Activated T-helper 2 cell treated with anti-CD3 and anti-CD28 coated beads, Interferon-gamma antibody, Interleukin-2, Interleukin-4, amounts not matched to agents 10 μg/mL and 5 μg/mL and 100 μg/mL, durations not matched to agents 14 hours and 24 hours and 36 hours (primary cell): ENCODE results near the gene METTL4. TPM values are rescaled to one million over a fixed set of nuclear protein-coding genes. Genes with fewer than 3 reads are reported as not detected.
"Not testable (repeated sequence)": the region's sequence is repeated elsewhere in the genome, so short reads cannot be mapped to it uniquely, and the experiment has no call there.

Source experiments
- DNase-seq: peaks from one replicate; pipeline ENCODE4 v3.0.0; 2021; ENCODE audit warnings: low spot score
- H3K27ac Mint-ChIP-seq: one replicate; pipeline ENCODE4 v1.8.0; 2021; ENCODE audit warnings: mixed read lengths
- H3K27me3 Mint-ChIP-seq: one replicate; pipeline ENCODE4 v1.8.0; 2021; ENCODE audit warnings: low read depth, mixed read lengths
- H3K36me3 Mint-ChIP-seq: one replicate; pipeline ENCODE4 v1.8.0; 2021; ENCODE audit warnings: low read depth, mixed read lengths
- H3K4me1 Mint-ChIP-seq: one replicate; pipeline ENCODE4 v1.8.0; 2021; ENCODE audit warnings: low read depth, mixed read lengths
- H3K4me3 Mint-ChIP-seq: one replicate; pipeline ENCODE4 v1.8.0; 2021; ENCODE audit warnings: low read depth, mild to moderate bottlenecking, moderate library complexity, mixed read lengths
- H3K9me3 Mint-ChIP-seq: one replicate; pipeline ENCODE4 v1.8.0; 2021; ENCODE audit warnings: mixed read lengths
- intact Hi-C: fragments of 100-400 bp; cut with micrococcal nuclease; formaldehyde crosslinking; loops from one replicate; pipeline ENCODE4 v1.15.1; 2023
- total RNA-seq: library from RNA; stranded (reverse); gene quantifications from 2 replicates; pipeline ENCODE4 v1.2.3, GENCODE V29; 2022

Gene METTL4
- total RNA-seq, 1 donor from 2014 or later = 17.8 TPM

DNA sequence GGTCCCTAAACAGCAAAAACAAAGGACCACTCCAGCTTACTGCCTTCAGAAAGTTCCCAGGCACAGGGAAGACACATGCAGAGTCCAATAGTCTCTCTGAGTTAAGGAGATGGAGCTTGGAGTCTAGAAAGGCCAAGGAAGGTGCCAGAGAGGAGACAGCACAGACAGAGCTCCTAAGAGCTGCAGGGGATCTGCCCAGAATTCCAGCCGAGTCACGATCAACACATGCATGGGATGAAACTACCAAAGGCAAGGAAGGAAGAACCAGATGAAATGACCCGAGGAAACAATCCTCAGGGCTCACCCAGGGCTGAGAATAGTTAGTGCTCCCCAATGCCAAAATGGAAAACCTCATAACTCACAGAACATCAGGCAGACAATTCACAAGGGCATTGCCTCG, 15.4 kb downstream of the METTL4 start:
- no peaks in the 10 kb centered on the region for H3K27me3 Mint-ChIP-seq
- no peak overlapping the region for H3K27ac Mint-ChIP-seq
- H3K4me1 Mint-ChIP-seq = no peaks in the 10 kb centered on the region
- no peak for DNase-seq
- H3K4me3 Mint-ChIP-seq = no peak overlapping the region
- no peaks in the 10 kb centered on the region for H3K9me3 Mint-ChIP-seq
- intact Hi-C loops = no loop called here
- H3K36me3 Mint-ChIP-seq = peaks cover 24% of the 10 kb centered on the region

DNA sequence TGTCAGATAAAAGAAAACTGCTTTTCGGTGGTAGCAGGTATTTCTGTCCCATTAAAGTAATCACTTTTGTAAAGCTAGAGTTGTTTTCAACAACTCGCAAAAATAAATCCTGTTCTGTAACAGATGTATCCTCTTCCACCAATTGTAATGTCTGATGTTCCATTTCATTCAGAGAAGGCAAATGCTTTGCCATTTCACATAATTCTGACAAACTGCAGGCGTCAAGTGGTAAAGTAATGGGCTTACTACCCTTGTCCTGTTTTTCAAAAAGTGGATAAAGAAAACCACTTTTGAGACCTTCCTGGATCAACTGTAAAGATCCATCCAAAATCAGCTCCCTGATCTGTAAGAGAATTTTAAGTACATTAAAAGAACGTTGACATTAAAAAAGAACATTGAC, 16.6 kb downstream of the METTL4 start:
- no peaks in the 10 kb centered on the region for H3K9me3 Mint-ChIP-seq
- DNase-seq = no peak
- intact Hi-C loops = no loop called here
- H3K27ac Mint-ChIP-seq = no peak overlapping the region
- H3K4me3 Mint-ChIP-seq = no peak overlapping the region
- H3K36me3 Mint-ChIP-seq = peaks cover 28% of the 10 kb centered on the region
- no peaks in the 10 kb centered on the region for H3K27me3 Mint-ChIP-seq
- H3K4me1 Mint-ChIP-seq = no peaks in the 10 kb centered on the region

DNA sequence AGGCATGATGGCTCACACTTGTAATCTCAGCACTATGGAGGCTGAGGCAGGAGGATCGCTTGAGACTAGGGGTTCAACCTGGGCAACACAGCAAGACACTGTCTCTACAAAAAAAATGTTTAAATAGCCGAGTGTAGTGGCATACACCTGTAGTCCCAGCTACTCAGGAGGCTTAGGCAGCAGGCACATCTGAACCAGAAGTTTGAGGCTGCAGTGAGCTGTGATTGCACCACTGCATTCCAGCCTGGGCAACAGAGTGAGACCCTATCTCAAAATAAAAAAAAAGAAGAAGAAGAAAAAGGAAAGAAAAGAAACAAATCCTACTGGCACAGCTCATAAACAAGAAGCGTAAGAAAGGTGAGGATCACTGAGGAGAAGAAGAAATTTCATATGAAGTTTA, 19.9 kb downstream of the METTL4 start:
- Mint-ChIP-seq H3K4me3 (no peak overlapping the region), H3K27ac (no peak overlapping the region), H3K36me3 (peaks cover 42% of the 10 kb centered on the region), H3K9me3 (no peaks in the 10 kb centered on the region), H3K4me1 (no peaks in the 10 kb centered on the region), H3K27me3 (no peaks in the 10 kb centered on the region)
- no peak for DNase-seq
- intact Hi-C loops = no loop called here

DNA sequence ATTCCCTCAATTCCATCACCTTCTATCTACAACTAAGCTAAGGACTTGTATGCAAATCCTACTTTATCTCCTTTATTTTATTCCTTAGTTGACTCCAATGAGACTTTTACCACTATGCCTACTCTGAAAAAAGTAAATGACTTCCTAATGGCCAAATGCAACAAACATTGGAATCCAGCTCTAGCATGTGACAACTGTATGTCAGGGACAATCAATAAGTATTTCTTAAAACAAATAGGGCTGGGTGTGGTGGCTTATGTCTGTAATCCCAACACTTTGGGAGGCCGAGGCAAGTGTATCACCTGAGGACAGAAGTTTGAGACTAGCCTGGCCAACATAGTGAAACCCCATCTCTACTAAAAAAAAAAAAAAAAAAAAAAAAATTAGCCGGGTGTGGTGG, 21.8 kb downstream of the METTL4 start:
- intact Hi-C loops = loop anchor here (10.0 kb wide), 1 partner anchor 1685 kb away; no protein-coding TSS in a partner anchor
- Mint-ChIP-seq H3K36me3 (peaks cover 40% of the 10 kb centered on the region), H3K27me3 (no peaks in the 10 kb centered on the region), H3K9me3 (no peaks in the 10 kb centered on the region), H3K4me3 (no peak overlapping the region), H3K27ac (no peak overlapping the region), H3K4me1 (no peaks in the 10 kb centered on the region)
- DNase-seq = no peak

DNA sequence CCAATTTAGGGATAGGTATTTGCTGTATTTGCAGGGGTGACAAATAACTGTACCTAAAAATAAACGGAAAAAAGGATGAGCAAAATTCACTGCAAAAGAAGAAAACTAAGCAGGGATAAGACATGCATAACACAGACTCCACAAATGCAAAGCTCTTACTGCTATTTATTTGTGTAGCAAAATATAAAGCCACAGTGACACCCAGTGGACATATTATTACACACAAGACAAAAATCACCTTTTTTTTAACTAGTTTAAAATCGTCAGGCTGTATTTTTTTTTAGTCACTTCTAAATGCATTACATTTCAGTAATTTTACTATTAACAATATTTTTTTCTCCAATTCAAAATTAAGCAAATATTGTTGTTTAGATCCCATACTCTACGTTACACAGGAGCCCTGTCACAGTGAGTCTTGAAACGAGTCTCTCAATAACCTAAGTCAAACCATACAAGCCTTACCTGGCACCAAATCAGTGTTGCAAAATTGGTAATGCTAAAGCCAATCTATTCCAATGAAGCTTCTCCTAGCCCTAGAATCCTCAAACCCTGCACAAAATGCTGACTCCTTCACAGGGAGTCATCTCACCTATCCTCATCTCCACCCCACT, 23.7 kb downstream of the METTL4 start:
- Mint-ChIP-seq H3K9me3 (no peaks in the 10 kb centered on the region), H3K27me3 (no peaks in the 10 kb centered on the region), H3K36me3 (peaks cover 31% of the 10 kb centered on the region), H3K27ac (no peak overlapping the region), H3K4me1 (no peaks in the 10 kb centered on the region), H3K4me3 (no peak overlapping the region)
- intact Hi-C loops = loop anchor here (10.0 kb wide), 1 partner anchor 1683 kb away; no protein-coding TSS in a partner anchor
- DNase-seq = no peak

DNA sequence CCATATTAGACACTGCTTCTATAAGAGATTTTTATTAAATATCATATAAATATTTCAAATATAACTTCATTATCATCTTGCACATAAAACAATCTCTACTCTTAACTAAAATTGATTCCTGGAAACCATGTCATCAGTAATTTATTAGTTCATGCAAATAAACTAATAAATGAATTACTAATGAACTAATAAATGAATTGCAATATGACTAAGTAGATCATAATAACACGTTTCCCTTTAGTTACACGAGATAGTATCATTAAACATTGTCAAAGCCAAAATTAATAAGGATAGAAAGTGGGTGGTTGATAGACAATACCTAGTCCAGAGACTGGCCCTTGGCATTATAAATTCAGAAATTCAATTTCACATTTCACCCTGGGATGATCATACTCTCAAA, 26.1 kb downstream of the METTL4 start:
- no peak for DNase-seq
- intact Hi-C loops = loop anchor here (2.0 to 10.0 kb wide), 2 partner anchors 440 to 1680 kb away; no protein-coding TSS in a partner anchor
- H3K4me3 Mint-ChIP-seq = no peak overlapping the region
- H3K27me3 Mint-ChIP-seq = no peaks in the 10 kb centered on the region
- no peaks in the 10 kb centered on the region for H3K4me1 Mint-ChIP-seq
- H3K9me3 Mint-ChIP-seq = no peaks in the 10 kb centered on the region
- peaks cover 20% of the 10 kb centered on the region for H3K36me3 Mint-ChIP-seq
- H3K27ac Mint-ChIP-seq = no peak overlapping the region

DNA sequence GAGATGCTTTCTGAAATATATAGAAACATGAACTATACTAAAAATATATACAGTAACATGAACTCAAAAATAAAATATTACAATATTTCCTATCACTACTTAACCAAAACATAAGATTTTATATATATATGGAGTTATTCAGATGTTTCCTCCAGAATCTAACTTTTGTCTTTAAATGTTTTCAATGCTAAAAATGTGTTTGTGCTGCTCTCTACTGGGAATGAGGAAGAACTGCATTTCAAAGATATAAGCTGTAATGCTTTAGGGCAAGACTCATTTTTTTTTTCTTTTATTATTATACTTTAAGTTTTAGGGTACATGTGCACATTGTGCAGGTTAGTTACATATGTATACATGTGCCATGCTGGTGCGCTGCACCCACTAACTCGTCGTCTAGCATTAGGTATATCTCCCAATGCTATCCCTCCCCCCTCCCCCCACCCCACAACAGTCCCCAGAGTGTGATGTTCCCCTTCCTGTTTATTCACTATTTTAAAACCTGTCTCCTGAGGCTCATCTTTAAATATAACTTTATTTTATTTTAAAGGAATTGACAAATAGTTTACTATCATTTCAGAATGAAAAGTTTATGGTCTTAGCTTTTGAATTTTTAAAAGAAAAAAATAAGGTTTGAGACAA, 29.3 kb downstream of the METTL4 start:
- not testable (repeated sequence) for H3K4me3 Mint-ChIP-seq, H3K9me3 Mint-ChIP-seq, H3K27me3 Mint-ChIP-seq, DNase-seq, H3K27ac Mint-ChIP-seq, H3K4me1 Mint-ChIP-seq
- H3K36me3 Mint-ChIP-seq = peaks cover 14% of the 10 kb centered on the region
- intact Hi-C loops = loop anchor here (1.0 to 10.0 kb wide), 3 partner anchors 205 to 1677 kb away; no protein-coding TSS in a partner anchor

DNA sequence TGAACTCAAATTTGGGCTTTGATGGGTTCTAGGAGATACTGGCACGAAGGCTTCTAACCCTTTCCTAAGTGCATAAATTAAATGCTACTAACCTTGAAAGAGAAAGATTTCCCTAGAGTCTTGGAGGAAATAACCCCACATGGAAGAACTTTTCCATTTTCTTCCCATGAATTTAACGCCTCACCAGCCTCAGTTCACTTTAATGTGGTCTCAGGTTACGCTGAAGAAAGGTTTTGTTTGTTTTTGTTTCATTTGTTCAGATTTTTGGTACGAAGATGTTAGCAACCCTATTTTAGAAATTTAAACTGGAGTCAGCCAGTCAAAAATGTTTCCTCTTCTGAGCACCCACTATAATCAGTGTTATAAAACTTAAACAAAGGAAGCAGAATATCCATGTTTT, 30.7 kb downstream of the METTL4 start:
- no peaks in the 10 kb centered on the region for H3K27me3 Mint-ChIP-seq
- H3K36me3 Mint-ChIP-seq = peaks cover 10% of the 10 kb centered on the region
- no peak overlapping the region for H3K27ac Mint-ChIP-seq
- no peaks in the 10 kb centered on the region for H3K4me1 Mint-ChIP-seq
- no peaks in the 10 kb centered on the region for H3K9me3 Mint-ChIP-seq
- DNase-seq = no peak
- H3K4me3 Mint-ChIP-seq = no peak overlapping the region
- intact Hi-C loops = loop anchor here (5.0 to 10.0 kb wide), 2 partner anchors 953 to 1676 kb away; no protein-coding TSS in a partner anchor

DNA sequence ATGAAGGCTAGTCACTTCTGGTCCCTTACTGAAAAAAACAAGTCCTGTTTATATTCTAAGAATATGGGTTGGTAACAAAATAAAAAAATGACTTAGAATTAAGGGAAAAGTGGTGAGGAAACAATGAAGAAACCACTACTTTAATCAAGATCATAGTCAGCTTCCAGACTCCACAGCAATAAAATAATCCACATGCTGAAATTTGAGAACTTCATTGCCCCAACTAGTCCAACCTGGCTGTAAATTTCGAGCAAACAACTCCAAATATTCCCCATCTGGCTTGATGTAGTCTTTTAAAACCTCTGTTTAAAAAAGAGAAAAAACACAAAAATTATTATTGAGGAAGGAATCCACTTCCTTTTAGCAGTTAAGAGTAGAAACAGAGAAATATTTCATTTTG, 32.5 kb downstream of the METTL4 start:
- H3K9me3 Mint-ChIP-seq = no peaks in the 10 kb centered on the region
- H3K4me3 Mint-ChIP-seq = no peak overlapping the region
- intact Hi-C loops = no loop called here
- H3K36me3 Mint-ChIP-seq = peaks cover 10% of the 10 kb centered on the region
- no peak for DNase-seq
- no peaks in the 10 kb centered on the region for H3K27me3 Mint-ChIP-seq
- no peaks in the 10 kb centered on the region for H3K4me1 Mint-ChIP-seq
- H3K27ac Mint-ChIP-seq = no peak overlapping the region

DNA sequence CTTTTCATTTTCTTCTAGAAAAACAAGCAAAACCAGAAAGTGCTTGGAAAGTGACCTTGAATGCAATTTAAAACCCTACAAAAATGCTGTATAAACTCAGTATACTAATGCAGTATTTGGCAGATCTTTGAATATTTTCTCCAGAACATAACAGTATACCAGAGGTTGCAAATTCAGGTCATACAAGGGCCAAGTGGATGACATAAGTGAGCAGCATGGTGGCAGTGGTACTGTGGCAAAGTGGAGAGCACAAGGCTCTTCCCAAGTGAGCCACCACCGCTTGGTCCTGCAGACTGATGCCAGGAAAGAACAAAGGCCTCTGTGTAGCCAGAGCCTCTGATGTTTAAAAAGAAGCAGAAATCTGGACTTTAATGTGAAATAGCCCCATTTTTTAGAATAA, 33.1 kb downstream of the METTL4 start:
- no peak overlapping the region for H3K4me3 Mint-ChIP-seq
- no peaks in the 10 kb centered on the region for H3K27me3 Mint-ChIP-seq
- no peaks in the 10 kb centered on the region for H3K9me3 Mint-ChIP-seq
- no peaks in the 10 kb centered on the region for H3K4me1 Mint-ChIP-seq
- intact Hi-C loops = no loop called here
- DNase-seq = no peak
- H3K36me3 Mint-ChIP-seq = peaks cover 10% of the 10 kb centered on the region
- no peak overlapping the region for H3K27ac Mint-ChIP-seq

DNA sequence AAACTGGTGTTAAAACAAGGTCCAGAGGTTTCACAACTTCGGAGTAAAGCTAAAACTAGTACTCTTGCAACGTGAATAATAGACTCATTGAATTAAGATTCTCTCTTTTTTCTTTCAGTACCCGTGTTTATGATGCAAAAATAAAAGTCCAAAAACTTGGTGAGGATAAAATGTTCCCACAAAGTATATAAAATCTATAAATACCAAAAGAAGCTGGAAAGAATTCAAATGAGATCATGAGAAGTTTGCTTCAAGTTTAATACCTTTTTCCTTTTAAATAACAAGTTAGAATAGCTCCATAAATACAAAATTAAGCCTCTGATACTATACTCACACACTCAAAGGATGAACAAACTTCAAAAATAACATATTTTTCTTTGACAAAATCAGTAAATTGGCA, 34.0 kb downstream of the METTL4 start:
- H3K4me3 Mint-ChIP-seq = no peak overlapping the region
- intact Hi-C loops = no loop called here
- H3K9me3 Mint-ChIP-seq = no peaks in the 10 kb centered on the region
- no peak for DNase-seq
- H3K4me1 Mint-ChIP-seq = no peaks in the 10 kb centered on the region
- no peaks in the 10 kb centered on the region for H3K27me3 Mint-ChIP-seq
- no peak overlapping the region for H3K27ac Mint-ChIP-seq
- H3K36me3 Mint-ChIP-seq = peaks cover 10% of the 10 kb centered on the region

DNA sequence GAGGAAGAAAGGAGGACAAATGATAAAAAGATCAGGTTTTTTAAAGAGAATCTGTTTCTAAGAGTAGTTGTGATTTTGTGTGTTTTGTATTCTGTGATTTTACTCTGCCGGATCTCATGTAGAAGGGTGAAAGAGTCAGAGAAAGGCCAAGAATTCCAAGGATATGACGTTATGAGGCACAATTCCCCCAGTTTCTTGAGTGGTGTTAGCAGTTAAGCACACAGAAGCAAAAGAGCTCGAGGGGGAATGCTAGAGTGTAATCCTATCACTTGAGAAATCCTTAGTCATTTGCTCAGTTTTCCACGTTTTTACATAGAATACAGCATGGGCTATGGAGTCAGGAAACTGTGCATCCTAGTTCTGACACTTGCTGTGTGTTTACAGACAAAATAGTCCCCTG, 34.8 kb downstream of the METTL4 start:
- DNase-seq = no peak
- Mint-ChIP-seq H3K4me1 (no peaks in the 10 kb centered on the region), H3K27ac (no peak overlapping the region), H3K4me3 (no peak overlapping the region), H3K9me3 (no peaks in the 10 kb centered on the region), H3K36me3 (peaks cover 10% of the 10 kb centered on the region), H3K27me3 (no peaks in the 10 kb centered on the region)
- intact Hi-C loops = no loop called here

DNA sequence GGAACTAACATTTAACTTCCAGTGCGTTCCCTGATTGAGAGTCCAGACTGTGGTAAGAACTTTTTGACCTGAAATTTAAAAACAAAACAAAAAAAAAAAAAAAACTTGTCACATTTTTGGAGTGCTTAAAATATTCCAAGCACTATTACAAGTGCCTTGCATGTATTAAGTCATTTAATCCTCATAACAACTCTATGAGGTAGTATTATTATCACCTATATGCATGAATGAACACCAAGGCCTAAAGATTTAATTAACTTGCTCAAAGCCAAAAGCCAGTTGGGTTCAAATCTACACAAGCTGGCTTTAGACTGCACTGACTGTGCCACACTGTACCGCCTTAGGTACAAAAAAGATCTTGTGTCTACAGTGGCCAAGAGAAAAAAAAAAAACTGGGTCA, 35.2 kb downstream of the METTL4 start:
- Mint-ChIP-seq H3K4me1 (no peaks in the 10 kb centered on the region), H3K36me3 (peaks cover 10% of the 10 kb centered on the region), H3K4me3 (no peak overlapping the region), H3K27me3 (no peaks in the 10 kb centered on the region), H3K27ac (no peak overlapping the region), H3K9me3 (no peaks in the 10 kb centered on the region)
- no peak for DNase-seq
- intact Hi-C loops = no loop called here
